PC-3 (cell line): ENCODE measurements around the gene CTRL. TPM values are rescaled to one million over a fixed set of nuclear protein-coding genes. Genes with fewer than 3 reads are reported as not detected.

Experiments
- ATAC-seq: fragments of 200-7000 bp; cut with Tn5 transposase; 2 replicates; pipeline ENCODE4 v1.9.1; 2020; ENCODE audit warnings: mild to moderate bottlenecking, moderate library complexity
- BruUV-seq: library from RNA; stranded (reverse); fragments of 400-500 nt; replicated peaks from 2 replicates; lab custom pipeline; 2021; lab: Mats Ljungman, UMichigan
- CTCF ChIA-PET: fragments of 300-600 bp; sonication (Branson Sonifier 250); formaldehyde crosslinking; loops from one replicate; lab custom pipeline; 2022; ENCODE audit warnings: antibody characterized with exemption; lab: Charles Lee
- POLR2A ChIA-PET: fragments of 300-600 bp; sonication (Branson Sonifier 250); formaldehyde crosslinking; loops from one replicate; lab custom pipeline; 2022; ENCODE audit warnings: antibody characterized with exemption; ENCODE audit not compliant: unreplicated experiment; lab: Charles Lee
- DNase-seq: peaks from one replicate; pipeline ENCODE4 v3.0.0-alpha.2; 2015
- H2AFZ ChIP-seq: fragments of 300-600 bp; sonication (generic); 2 replicates; pipeline ENCODE4 v1.6.0; 2016; ENCODE audit warnings: antibody characterized with exemption, low read length
- H3F3A ChIP-seq: fragments of 300-600 bp; sonication (generic); one replicate; pipeline ENCODE4 v1.6.0; 2017; ENCODE audit warnings: antibody characterized with exemption, low read length, control low read depth, mild to moderate bottlenecking; ENCODE audit not compliant: unreplicated experiment
- H3K27ac ChIP-seq: fragments of 300-600 bp; sonication (generic); 2 replicates; pipeline ENCODE4 v1.5.1; 2016; ENCODE audit warnings: mild to moderate bottlenecking, low read length
- H3K27me3 ChIP-seq: fragments of 300-600 bp; sonication (generic); 2 replicates; pipeline ENCODE4 v1.6.1; 2016; ENCODE audit warnings: low read length, mixed read lengths
- H3K36me3 ChIP-seq: fragments of 300-600 bp; sonication (generic); 2 replicates; pipeline ENCODE4 v1.6.1; 2016; ENCODE audit warnings: low read depth, mixed run types, low read length, mixed read lengths
- H3K4me1 ChIP-seq: fragments of 300-600 bp; sonication (generic); 2 replicates; pipeline ENCODE4 v1.5.1; 2016; ENCODE audit warnings: low read length; ENCODE audit not compliant: insufficient read depth
- H3K4me2 ChIP-seq: fragments of 300-600 bp; sonication (generic); 2 replicates; pipeline ENCODE4 v1.6.0; 2016; ENCODE audit warnings: low read length
- H3K4me3 ChIP-seq: fragments of 300-600 bp; sonication (generic); 2 replicates; pipeline ENCODE4 v1.5.1; 2016; ENCODE audit warnings: mild to moderate bottlenecking, low read length, mixed read lengths
- H3K79me2 ChIP-seq: fragments of 300-600 bp; sonication (generic); 2 replicates; pipeline ENCODE4 v1.6.1; 2017; ENCODE audit warnings: low read length, mixed read lengths
- H3K9ac ChIP-seq: fragments of 300-600 bp; sonication (generic); 2 replicates; pipeline ENCODE4 v1.6.0; 2016; ENCODE audit warnings: mild to moderate bottlenecking, low read length
- H3K9me2 ChIP-seq: fragments of 300-600 bp; sonication (generic); replicated peaks from 2 replicates; pipeline ENCODE4 v1.6.1; 2016; ENCODE audit warnings: mixed run types, low read length, mixed read lengths
- H3K9me3 ChIP-seq: fragments of 300-600 bp; sonication (generic); 2 replicates; pipeline ENCODE4 v1.6.1; 2016; ENCODE audit warnings: low read length, mixed read lengths
- H4K20me1 ChIP-seq: fragments of 300-600 bp; sonication (generic); 2 replicates; pipeline ENCODE4 v1.6.1; 2016; ENCODE audit warnings: low read length, mixed read lengths
- EZH2 ChIP-seq: fragments of 300-600 bp; sonication (generic); IDR thresholded peaks from one replicate; pipeline ENCODE4 v1.6.1; 2017; ENCODE audit warnings: antibody characterized with exemption, mild to moderate bottlenecking, low read length; ENCODE audit not compliant: unreplicated experiment
- EZH2phosphoT487 ChIP-seq: fragments of 300-600 bp; sonication (generic); IDR thresholded peaks from 2 replicates; pipeline ENCODE4 v1.6.1; 2018; ENCODE audit warnings: mild to moderate bottlenecking, antibody characterized with exemption, low read length, borderline replicate concordance
- intact Hi-C: fragments of 100-400 bp; cut with micrococcal nuclease; formaldehyde crosslinking; loops from 2 replicates; pipeline ENCODE4 v1.9.0; 2023
- total RNA-seq: library from RNA; depleted of rRNA; stranded (reverse); fragments of >200 nt; gene quantifications from 2 replicates; pipeline ENCODE4 v1.2.3, GENCODE V29; 2014; rRNA removed
- TF ChIP-seq, protein P1 (sequence below): fragments of 300-600 bp; sonication (generic); conservative IDR thresholded peaks from 2 replicates; pipeline ENCODE4 v1.5.1; 2017; ENCODE audit warnings: antibody characterized with exemption, low read depth, mild to moderate bottlenecking, low read length

The CTRL gene
- total RNA-seq, 1 experiment from 2014 or later: 1.6 TPM

DNA sequence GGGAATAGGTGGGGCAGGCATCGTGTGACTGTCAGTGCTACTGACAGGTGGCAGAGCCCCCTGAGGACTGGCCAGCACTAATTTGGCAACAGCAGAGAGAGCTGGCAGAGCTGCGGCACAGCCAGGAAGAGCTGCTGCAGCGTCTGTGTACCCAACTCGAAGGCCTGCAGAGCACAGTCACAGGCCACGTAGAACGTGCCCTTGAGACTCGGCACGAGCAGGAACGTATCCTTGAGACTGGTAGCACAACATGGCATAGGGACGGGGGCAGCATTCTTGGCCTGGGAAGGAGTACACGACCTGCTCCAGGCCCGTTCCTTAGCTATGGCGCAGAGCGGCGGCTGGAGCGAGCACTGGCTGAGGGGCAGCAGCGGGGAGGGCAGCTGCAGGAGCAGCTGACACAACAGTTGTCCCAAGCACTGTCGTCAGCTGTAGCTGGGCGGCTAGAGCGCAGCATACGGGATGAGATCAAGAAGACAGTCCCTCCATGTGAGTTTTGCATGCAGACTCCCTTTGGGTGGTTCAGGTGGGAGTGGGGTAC, 50.0 kb downstream of the CTRL start:
- Histone ChIP-seq H3K27ac (no peak overlapping the region), H3K4me1 (peaks cover 6% of the 10 kb centered on the region; the same call in 1 of the 2 replicates), H3K27me3 (no peaks in the 10 kb centered on the region), H3K79me2 (0 out of 2 replicates have a peak, but pooled peaks cover 4% of the 10 kb centered on the region), H3K9me2 (no peaks in the 10 kb centered on the region), H3K4me3 (no peak overlapping the region), H3K9me3 (no peaks in the 10 kb centered on the region), H3K36me3 (peaks cover 17% of the 10 kb centered on the region), H2AFZ (no peak overlapping the region), H3K4me2 (no peak overlapping the region), H3F3A (no peaks in the 10 kb centered on the region), H4K20me1 (no peaks in the 10 kb centered on the region), H3K9ac (no peak overlapping the region)
- intact Hi-C loops: no loop called here
- no TSS peak for BruUV-seq
- no peak for ATAC-seq
- ChIA-PET POLR2A (no interaction called here), CTCF (no interaction called here)
- TF ChIP-seq EZH2phosphoT487 (no peak), EZH2 (no peak)
- TF ChIP-seq, protein P1, sequence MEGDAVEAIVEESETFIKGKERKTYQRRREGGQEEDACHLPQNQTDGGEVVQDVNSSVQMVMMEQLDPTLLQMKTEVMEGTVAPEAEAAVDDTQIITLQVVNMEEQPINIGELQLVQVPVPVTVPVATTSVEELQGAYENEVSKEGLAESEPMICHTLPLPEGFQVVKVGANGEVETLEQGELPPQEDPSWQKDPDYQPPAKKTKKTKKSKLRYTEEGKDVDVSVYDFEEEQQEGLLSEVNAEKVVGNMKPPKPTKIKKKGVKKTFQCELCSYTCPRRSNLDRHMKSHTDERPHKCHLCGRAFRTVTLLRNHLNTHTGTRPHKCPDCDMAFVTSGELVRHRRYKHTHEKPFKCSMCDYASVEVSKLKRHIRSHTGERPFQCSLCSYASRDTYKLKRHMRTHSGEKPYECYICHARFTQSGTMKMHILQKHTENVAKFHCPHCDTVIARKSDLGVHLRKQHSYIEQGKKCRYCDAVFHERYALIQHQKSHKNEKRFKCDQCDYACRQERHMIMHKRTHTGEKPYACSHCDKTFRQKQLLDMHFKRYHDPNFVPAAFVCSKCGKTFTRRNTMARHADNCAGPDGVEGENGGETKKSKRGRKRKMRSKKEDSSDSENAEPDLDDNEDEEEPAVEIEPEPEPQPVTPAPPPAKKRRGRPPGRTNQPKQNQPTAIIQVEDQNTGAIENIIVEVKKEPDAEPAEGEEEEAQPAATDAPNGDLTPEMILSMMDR: no peak
- no peak for DNase-seq

GRCh38 chr16:67880584-67880983, 51.1 kb downstream of the CTRL start:
- no peak for ATAC-seq
- Histone ChIP-seq H3K36me3 (peaks cover 18% of the 10 kb centered on the region), H3K27me3 (no peaks in the 10 kb centered on the region), H2AFZ (no peak overlapping the region), H4K20me1 (0 out of 2 replicates have a peak, but pooled peaks cover 7% of the 10 kb centered on the region), H3K27ac (no peak overlapping the region), H3K9me3 (no peaks in the 10 kb centered on the region), H3K4me1 (peaks cover 6% of the 10 kb centered on the region; the same call in 1 of the 2 replicates), H3F3A (no peaks in the 10 kb centered on the region), H3K9me2 (no peaks in the 10 kb centered on the region), H3K4me2 (no peak overlapping the region), H3K79me2 (peaks cover 15% of the 10 kb centered on the region), H3K9ac (no peak overlapping the region), H3K4me3 (no peak overlapping the region)
- ChIA-PET CTCF (no interaction called here), POLR2A (no interaction called here)
- no TSS peak for BruUV-seq
- DNase-seq: no peak
- intact Hi-C loops: no loop called here
- no peak for TF ChIP-seq EZH2phosphoT487
- no peak for TF ChIP-seq EZH2
- TF ChIP-seq, protein P1: no peak

DNA sequence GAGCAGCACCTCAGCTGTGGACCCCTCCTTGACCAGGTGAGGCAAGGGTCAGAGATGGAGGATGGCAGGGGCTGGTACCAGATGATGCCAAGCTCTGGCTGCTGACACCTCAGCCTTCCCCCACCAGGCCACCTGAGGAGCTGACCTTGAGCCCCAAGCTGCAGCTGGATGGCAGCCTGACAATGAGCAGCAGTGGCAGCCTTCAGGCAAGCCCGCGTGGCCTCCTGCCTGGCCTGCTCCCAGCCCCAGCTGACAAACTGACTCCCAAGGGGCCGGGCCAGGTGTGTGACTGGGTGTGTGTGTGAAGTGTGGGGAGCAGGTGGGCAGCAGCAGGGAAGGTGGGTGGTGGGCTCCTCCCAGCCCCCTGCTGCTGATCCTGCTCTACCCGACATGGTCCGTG, 51.7 kb downstream of the CTRL start:
- ATAC-seq (no peak), DNase-seq (no peak)
- no peak overlapping the region for H3K27ac ChIP-seq
- H3K4me1 ChIP-seq: peaks cover 2% of the 10 kb centered on the region; the same call in 1 of the 2 replicates
- H3K36me3 ChIP-seq: peaks cover 18% of the 10 kb centered on the region
- no peak overlapping the region for H2AFZ ChIP-seq
- H3K79me2 ChIP-seq: peaks cover 22% of the 10 kb centered on the region
- ChIA-PET POLR2A (no interaction called here), CTCF (no interaction called here)
- no peaks in the 10 kb centered on the region for H3K9me2 ChIP-seq
- H3K4me2 ChIP-seq: no peak overlapping the region
- 0 out of 2 replicates have a peak, but pooled peaks cover 7% of the 10 kb centered on the region for H4K20me1 ChIP-seq
- no peaks in the 10 kb centered on the region for H3F3A ChIP-seq
- intact Hi-C loops: no loop called here
- TF ChIP-seq EZH2: no peak
- no peak for TF ChIP-seq EZH2phosphoT487
- TF ChIP-seq, protein P1: no peak
- no peak overlapping the region for H3K9ac ChIP-seq
- no peak overlapping the region for H3K4me3 ChIP-seq
- BruUV-seq: no TSS peak
- H3K27me3 ChIP-seq: no peaks in the 10 kb centered on the region
- no peaks in the 10 kb centered on the region for H3K9me3 ChIP-seq

Other genes starting within 250 kb of the CTRL start
- gene GFOD2, start 212.5 kb downstream of the CTRL start, total RNA-seq: 21.8 and 22.2 TPM in 2 replicates
- gene RANBP10, start 125.3 kb downstream of the CTRL start, total RNA-seq: 5.5 and 7.7 TPM in 2 replicates
- gene TSNAXIP1, start 125.0 kb downstream of the CTRL start, total RNA-seq: 0.44 and 0.86 TPM in 2 replicates
- gene THAP11, start 89.5 kb downstream of the CTRL start, total RNA-seq: 39.1 and 39.8 TPM in 2 replicates
- 98.5 and 167 TPM in 2 replicates for gene NUTF2, start 84.9 kb downstream of the CTRL start, total RNA-seq
- 31.8 and 35.1 TPM in 2 replicates for gene CENPT, start 84.2 kb downstream of the CTRL start, total RNA-seq
- 58.9 and 94.7 TPM in 2 replicates for gene EDC4, start 58.8 kb downstream of the CTRL start, total RNA-seq
- gene NRN1L, start 47.0 kb downstream of the CTRL start, total RNA-seq: not detected in 2 replicates
- gene PSKH1, start 38.6 kb downstream of the CTRL start, total RNA-seq: 6.6 and 8.3 TPM in 2 replicates
- 51.3 and 52.0 TPM in 2 replicates for gene PSMB10, start 5.0 kb upstream of the CTRL start, total RNA-seq
- gene LCAT, start 12.3 kb upstream of the CTRL start, total RNA-seq: 3.2 and 4.6 TPM in 2 replicates
- 29.3 and 33.2 TPM in 2 replicates for gene SLC12A4, start 36.8 kb upstream of the CTRL start, total RNA-seq
- gene DPEP3, start 48.6 kb upstream of the CTRL start, total RNA-seq: not detected in 2 replicates
- not detected in 2 replicates for gene DPEP2, start 67.6 kb upstream of the CTRL start, total RNA-seq
- gene DPEP2NB, start 84.0 kb upstream of the CTRL start, total RNA-seq: not detected in 2 replicates
- gene DDX28, start 91.4 kb upstream of the CTRL start, total RNA-seq: 13.4 and 16.6 TPM in 2 replicates
- 19.9 and 21.4 TPM in 2 replicates for gene DUS2, start 91.4 kb upstream of the CTRL start, total RNA-seq
- 12.1 and 14.5 TPM in 2 replicates for gene NFATC3, start 153.5 kb upstream of the CTRL start, total RNA-seq